GM18508 (cell line): ENCODE measurements around the gene BAIAP3.
"Not testable (repeated sequence)": the region's sequence is repeated elsewhere in the genome, so short reads cannot be mapped to it uniquely, and the experiment has no call there.

ENCODE experiments used
- ATAC-seq: cut with Tn5 transposase; IDR thresholded peaks from one replicate; pipeline ENCODE4 v1.9.1; 2021; ENCODE audit warnings: moderate number of reproducible peaks; ENCODE audit not compliant: insufficient read depth, unreplicated experiment

Gene BAIAP3

GRCh38 chr16:1333149-1333812, at the start of gene BAIAP3:
Gene BAIAP3 (plus strand): TSS chr16:1333645. CDS start chr16:1338550, 4,905 bp downstream.
- ATAC-seq, result no peak

DNA sequence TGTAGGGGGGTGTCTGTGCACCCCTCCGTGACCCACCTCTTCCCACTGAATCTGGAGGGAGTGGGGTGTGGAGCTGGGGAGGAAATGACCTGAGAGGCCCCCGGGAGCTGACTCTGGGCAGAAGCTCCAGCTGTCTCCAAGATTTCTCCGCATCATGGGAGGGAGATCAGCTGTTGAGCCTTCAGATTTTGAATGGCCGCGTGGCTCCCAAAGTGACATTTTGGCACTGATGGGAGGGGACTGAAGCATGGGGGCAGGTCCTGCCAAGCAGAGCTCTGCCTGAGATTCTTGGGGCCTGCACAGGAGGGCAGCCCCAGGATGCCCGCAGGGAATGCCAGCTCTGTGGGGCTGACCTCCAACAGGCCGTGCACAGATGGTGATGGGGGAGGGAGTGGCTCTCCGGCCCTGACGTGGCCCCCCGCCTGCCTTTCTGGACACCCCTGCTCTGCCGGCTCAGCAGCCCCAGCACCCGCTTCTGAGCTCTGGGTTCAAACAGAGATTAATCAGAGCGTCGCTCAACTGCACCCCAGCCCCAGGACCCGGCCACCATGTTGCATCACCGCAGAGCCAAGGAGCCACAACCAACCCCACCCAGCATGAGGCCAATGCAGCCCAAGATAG, 49.3 kb upstream of the BAIAP3 start:
- no peak for ATAC-seq

GRCh38 chr16:1285669-1286512, 47.6 kb upstream of the BAIAP3 start:
- ATAC-seq, result no peak

GRCh38 chr16:1286513-1287094, 46.8 kb upstream of the BAIAP3 start:
- ATAC-seq, result no peak

GRCh38 chr16:1287982-1288670, 45.3 kb upstream of the BAIAP3 start:
- ATAC-seq, result no peak

GRCh38 chr16:1288813-1289476, 44.5 kb upstream of the BAIAP3 start:
- ATAC-seq, result no peak

- no peak for ATAC-seq
Observed at GRCh38 chr16:1289477-1289866, 44.0 kb upstream of the BAIAP3 start.

GRCh38 chr16:1290063-1290501, 43.4 kb upstream of the BAIAP3 start:
- ATAC-seq, result no peak

DNA sequence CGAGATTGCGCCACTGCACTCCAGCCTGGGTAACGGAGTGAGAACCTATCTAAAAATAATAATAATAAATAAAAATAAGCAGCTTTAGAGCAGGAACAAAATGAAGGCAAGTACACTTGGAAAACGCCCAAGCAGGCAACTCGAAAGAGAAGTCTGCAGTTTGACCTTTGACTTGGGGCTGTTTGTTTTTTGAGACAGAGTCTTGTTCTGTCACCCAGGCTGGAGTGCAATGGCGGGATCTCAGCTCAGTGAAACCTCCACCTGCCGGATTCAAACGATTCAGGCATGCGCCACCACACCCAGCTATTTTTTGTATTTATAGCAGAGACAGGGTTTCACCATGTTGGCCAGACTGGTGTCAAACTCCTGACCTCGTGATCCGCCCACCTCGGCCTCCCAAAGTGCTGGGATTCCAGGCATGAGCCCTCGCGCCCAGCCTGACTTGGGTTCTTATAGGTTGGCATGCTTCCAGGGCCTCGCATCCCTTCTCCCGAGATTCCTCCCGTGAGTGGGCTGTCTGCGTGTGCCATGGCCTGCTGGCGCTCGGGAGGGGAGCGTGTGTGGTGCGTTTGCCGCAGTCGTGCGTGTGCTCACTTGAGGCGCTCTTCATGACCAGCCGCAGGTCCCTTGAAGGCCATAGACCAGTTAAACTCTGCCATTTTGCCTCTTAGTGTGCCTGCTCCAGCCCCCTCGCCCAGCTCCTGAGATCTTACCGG, 42.4 kb upstream of the BAIAP3 start:
- no peak for ATAC-seq

- ATAC-seq, result no peak
Observed at GRCh38 chr16:1291576-1291974, 41.9 kb upstream of the BAIAP3 start.

DNA sequence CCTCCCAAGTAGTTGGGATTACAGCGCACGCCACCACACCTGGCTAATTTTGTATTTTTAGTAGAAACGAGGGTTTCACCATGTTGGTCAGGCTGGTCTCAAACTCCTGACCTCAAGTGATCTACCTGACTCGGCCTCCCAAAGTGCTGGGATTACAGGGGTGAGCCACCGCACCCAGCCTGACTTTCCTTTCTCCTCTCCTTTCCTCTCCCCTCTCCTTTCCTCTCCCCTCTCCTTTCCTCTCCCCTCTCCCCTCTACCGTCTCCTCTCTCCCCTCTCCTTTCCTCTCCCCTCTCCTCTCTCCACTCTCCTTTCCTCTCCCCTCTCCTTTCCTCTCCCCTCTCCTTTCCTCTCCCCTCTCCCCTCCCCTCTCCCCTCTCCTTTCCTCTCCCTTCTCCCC, 41.2 kb upstream of the BAIAP3 start:
- not testable (repeated sequence) for ATAC-seq

DNA sequence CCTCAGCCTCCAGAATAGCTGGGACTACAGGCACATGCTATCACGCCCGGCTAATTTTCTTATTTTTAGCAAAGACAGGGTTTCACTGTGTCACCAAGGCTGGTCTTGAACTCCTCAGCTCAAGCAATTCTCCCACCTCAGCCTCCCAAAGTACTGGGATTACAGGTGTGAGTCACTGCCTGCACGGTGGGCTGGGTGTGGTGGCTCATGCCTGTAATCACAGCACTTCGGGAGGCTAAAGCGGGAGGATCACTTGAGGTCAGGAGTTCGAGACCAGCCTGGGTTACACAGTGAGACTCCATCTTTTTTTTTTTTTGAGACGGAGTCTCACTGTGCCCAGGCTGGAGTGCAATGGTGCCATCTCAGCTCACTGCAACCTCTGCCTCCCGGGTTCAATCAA, 40.6 kb upstream of the BAIAP3 start:
- ATAC-seq, result not testable (repeated sequence)

DNA sequence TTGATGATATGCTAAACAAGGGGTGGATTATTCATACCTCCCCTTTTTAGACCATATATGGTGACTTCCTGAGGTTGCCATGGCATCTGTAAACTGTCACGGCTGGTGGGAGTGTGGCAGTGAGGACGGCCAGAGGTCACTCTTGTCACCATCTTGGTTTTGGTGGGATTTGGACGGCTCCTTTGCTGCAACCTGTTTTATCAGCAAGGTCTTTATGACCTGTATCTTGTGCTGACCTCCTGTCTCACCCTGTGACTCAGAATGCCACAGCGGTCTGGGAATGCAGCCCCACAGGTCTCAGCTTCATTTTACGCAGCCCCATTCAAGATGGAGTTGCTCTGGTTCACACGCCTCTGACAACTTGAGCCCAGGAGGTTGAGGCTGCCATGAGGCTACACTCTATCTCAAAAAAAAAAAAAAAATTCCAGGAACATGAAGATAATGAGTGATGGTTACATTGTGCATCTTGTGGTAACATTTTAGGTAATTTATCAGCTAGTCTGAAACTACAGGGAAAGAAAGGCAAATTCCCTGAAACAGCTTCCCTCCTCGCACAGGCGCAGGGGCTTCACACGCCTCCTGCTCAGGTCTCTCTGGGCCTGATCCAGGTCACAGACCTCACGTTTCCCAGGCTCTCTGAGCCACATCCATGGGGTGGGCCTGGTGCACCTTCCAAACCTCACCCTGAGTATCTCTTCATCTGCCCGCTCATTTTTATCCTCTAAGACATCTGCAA, 39.4 kb upstream of the BAIAP3 start:
- no peak for ATAC-seq

DNA sequence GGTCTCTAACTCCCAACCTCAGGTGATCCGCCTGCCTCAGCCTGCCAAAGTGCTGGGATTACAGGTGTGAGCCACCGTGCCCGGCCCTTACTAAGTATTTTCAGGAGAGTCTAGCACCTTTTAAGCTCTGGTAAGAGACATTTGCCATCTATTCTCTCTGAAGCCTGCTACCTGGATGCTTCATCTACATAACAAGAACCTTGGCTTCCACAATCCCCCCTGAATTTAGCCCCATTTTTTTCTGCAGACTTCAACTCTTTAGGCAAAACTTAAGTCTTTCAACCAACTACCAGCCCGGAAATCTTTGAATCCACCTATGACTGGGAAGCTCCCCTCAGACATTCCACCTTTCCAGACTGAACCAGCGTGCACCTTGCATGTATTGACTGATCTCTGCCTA, 38.0 kb upstream of the BAIAP3 start:
- ATAC-seq, result no peak

GRCh38 chr16:1296688-1297017, 36.8 kb upstream of the BAIAP3 start:
- not testable (repeated sequence) for ATAC-seq

DNA sequence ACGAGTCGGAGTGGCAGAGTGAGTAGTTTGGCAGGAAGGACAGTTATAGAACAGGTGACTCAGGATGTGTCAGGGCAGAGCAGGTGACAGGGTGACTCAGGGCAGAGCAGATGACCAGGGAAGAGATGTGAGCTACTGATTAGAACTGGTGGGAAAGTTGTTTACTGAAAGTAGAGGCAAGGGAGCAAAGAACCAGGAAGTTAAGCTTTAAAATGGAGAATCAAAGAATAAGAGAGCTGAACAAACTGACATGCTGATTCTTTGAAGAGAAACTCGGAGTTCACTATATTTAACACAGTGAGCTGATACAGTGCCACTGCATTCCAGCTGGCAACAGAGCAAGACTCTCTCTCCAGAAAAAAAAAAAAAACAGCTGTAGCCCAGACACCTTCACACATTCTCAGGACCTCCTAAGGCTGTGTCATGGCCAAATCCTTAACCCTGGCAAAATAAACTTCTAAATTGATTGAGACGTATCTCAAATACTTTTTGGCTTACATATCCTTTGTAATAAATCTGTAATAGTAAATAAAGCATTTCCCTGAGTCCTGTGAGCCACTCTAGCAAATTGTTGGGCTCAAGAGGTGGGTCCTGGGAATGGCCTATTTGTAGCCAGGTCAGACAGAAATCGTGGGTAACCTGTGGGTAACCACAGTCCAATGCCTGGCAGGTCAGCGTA, 36.3 kb upstream of the BAIAP3 start:
- no peak for ATAC-seq

DNA sequence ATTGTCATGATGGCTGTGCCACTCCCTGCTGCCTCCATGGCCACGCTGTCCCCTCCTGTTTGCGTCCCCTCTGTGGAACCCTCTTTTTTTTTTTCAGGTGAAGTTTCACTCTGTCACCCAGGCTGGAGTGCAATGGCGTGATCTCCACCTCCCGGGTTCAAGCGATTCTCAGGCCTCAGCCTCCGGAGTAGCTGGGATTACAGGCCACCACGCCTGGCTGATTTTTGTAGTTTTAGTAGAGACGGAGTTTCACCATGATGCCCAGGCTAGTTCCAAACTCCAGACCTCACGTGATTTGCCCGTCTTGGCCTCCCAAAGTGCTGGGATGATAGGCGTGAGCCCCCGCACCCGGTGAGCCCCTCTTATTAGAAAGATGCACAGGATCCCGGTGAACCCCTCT, 35.0 kb upstream of the BAIAP3 start:
- no peak for ATAC-seq
